GM21381 (cell line): ENCODE results near the gene DGKE.

Experiments used
- ATAC-seq: cut with Tn5 transposase; IDR thresholded peaks from one replicate; pipeline ENCODE4 v1.9.1; 2021; ENCODE audit warnings: mild to moderate bottlenecking, moderate library complexity; ENCODE audit not compliant: unreplicated experiment

Gene DGKE

GRCh38 chr17:56912105-56912999 lies 78.4 kb downstream of the DGKE start:
- ATAC-seq = no peak

DNA sequence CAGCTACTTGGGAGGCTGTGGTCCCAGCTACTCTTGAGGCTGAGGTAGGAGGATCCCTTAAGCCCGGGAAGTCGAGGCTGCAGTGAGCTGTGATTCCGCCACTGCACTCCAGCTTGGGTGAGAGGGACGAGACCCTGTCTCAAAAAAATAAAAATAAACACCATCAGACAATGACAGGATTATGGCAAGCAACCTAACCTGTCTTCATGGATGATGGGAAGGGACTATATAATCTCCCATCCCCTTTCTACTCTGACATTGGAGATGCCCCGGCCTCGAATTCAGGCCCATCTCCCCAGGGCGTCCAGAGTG lies 79.0 kb downstream of the DGKE start:
- ATAC-seq = no peak

DNA sequence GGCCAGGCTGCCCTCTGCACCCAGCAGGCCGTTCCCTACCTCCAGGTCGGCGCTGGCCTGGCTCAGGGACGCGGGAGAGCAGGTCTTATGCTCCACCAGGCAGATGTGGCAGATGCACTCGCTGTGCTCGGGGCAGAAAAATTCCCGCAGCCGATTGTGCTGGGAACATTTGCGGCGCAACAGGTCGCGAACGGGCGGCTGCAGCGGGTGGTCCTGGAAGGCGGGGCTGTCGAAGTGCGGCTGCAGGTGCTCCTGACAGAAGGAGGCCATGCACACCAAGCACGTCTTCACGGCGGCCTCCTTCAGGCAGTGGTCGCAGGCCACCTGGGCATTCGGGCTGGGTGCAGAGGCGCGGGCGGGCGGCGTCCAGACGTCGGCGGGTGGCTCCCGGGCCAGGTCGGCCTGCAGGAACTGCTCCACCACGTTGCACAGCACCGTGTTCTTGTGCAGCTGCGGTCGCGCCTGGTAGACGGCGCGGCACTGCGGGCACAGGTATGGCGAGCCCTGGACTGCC lies 79.5 kb downstream of the DGKE start:
- ATAC-seq = peak; percentile 27

DNA sequence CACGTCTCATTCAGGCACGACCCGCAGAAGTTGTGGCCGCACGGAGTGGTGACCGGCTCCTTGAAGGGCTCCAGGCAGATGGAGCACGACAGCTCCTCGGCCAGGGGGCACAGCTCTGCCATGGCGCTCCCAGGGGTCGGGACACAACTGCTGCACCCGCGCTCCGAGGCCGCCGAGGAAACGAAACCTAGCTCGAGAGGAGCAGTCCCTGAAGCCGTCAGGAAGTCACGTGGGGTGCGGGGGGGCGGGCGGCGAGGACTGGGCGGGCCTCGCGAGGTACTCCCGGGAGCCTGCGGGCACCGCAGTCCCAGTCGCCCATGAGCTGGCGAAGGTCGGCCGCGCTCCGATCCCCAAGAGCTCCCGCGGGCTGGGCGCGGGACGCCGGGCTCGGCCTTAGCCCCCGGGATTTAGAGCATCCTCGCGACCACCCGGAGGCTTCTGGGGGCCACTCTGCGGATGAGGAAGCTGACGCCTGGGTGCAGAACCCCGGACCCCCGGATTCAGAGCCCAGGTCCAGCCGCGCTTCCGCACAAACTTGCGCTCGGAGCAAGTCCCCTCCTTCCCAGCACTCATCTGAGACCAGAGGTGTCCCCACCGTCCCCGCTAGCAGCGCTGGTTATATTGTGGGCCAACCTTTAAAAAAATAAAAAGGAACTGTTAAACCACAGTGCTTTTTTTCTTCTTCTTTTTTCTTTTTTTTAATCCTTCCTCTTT lies 80.1 kb downstream of the DGKE start, which contains the start of gene TRIM25:
Gene TRIM25, minus strand, starts transcription at position 183 of the 714 bp plus-strand sequence. Its CDS starts 61 bp downstream, at position 122.
- ATAC-seq = peak; percentile 69

DNA sequence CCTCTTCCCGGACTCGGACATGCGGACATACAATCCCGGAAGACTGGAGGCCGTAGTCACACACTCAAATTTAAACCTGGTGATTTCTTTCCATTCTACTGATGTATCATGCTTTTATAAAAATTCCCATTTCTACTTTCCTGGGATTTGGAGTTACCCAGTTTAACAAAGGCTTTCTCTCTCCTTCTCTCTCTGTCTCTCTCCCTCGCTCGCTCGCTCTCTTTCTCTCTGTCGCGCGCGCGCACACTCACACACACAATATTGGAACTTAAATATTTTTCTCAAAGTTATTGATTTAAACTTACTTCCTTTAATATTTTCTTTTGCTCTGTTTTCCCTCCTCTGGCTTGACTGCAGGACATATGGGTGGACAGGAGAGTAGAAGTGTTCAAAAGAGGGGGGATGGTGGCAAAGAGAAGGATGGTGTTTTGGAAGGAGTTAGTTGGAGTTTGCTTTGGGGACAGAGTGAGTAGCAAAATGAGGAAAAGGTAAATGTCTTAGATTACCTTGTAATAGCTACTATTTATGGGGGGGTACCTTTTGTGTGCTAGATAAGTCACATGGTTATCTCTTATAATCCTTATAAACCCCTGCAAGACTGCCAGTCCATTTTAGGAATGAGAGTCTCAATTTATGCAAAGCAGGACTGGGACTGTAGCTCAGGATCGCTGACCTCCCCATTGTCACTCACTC lies 80.8 kb downstream of the DGKE start:
- ATAC-seq = no peak

DNA sequence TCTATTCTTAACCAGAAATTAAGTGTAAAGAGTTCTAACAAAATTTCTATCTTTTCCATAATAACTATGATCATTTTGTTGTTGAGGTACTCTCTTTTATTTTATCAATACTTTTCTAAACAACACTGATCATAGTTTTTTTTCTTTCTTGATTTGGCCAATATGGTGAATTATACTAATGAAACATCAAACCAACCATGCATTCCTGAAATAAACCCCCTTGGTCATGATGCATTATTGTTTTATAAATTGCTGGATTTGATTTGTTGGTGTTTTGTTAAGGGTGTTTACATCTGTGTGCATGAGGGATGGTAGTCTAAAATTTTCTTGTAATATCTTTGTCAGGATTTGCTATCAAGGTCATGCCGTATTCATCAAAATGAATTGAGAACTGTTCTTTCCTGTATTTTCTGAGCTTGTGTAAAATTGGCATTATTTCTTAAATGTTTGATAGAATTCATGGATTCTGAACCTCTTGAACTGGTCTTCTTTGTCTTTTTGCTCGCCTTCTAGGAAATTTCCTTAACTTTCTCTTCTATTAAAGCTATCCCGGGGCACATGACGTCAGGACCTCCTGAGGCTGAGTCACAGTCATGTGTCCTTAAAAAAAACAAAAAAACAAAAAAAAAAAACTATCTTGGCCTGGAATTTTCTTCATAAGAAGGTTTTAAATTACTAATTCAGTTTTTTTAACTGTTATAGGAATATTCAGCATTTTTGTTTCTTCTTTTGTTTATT lies 83.8 kb downstream of the DGKE start:
- ATAC-seq = no peak

DNA sequence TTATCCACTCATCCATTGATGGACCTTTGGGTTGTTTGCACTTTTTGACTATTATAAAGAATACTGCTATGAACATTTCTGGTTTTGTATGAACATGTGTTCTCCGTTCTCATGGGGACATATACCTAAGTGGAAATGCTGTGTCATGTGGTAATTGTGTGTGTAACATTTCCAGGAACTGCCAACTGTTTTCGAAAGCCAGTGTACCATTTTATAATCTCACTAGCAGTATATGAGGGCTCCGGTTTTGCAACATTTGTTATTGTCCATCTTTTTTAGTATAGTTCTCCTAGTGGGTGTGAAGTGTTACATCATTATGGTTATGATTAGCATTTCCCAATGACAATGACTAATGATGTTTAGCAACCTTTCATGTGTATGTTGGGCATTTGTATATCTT lies 85.0 kb downstream of the DGKE start:
- ATAC-seq = no peak
